ENCODE data around the gene CHCHD6.

CHCHD6 gene

DNA sequence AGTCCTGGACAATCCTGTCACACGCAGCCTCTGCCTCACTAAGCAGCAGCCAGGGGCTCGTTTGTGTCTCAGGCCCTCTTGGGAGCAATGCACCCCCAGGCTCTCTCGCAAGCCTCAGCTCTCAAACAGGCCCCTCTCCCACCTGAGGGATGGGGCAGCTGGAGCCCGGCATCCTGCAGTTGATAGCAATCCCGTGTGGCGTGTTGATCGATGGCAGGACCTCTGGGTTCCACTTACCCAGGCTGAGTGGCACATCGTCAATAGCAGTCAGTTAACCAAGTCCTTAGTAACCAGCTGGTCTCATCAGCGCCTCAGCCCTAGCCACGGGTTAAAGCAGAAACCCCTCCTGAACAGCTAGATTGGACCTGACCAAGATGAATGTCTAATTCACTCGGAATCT, 242.4 kb downstream of the CHCHD6 start:
- no peak for DNase-seq

DNA sequence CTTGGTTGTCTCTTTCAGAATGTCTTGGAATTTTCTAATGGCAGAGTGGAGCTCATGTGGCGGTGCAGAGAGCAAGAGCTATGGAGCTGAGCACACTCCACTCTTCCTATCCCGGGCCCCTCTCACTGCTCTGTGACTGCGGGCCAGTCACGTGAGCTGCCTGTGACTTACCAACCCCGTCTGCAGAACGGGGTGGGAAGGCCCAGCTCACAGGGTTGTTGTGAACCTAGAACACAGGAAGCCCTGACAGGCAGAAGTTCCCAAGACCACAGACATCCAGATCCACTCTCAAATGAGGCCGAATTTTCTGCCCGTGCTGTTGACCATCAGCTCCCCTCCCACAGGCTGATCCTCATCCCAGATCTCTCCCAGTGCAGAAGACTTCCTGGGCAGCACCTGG, 243.4 kb downstream of the CHCHD6 start:
- no peak for DNase-seq

DNA sequence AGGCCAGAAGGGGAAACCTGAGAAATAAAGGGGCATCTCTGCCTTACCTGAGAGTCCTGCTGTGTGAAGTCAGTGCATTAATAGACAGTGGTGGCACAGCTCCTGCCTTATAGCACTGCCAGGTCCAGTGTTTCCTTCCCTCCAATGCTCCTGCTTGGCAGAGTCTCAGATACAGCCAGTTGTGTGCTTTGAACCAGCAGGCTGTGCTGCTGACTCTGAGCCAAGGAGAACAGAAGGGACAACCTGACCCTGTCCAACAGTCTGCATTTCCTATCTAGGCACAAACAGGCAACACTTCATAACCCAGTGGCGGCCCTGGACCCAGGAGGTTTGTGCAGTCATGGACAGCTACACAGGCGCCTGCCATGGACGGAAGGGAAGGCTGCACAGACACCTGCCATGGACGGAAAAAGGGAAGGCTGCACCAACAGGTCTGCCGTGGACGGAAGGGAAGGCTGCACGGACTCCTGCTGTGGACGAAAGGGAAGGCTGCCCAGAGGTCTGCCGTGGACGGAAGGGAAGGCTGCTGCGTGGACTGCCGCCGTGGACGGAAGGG, 245.0 kb downstream of the CHCHD6 start:
- DNase-seq = no peak

DNA sequence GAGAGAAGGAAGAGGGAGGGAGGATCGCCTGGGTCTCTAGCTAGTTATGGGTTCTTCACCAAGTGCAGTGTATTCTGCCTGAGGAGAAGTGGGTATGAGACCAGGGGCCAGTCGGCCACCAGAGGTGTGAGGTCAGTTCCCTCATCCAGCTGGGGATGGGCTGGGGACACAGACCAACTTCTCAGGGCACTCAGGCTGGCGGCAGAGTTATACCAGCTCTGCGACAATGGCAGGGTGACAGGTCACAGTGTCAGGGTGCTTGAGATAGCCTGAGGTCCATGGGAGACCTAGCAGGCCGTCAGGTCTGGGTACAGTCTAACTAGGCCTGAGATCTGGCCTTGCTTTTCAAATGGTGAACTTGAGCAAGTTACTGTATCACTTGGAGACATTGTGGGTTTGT, 247.5 kb downstream of the CHCHD6 start:
- no peak for DNase-seq

DNA sequence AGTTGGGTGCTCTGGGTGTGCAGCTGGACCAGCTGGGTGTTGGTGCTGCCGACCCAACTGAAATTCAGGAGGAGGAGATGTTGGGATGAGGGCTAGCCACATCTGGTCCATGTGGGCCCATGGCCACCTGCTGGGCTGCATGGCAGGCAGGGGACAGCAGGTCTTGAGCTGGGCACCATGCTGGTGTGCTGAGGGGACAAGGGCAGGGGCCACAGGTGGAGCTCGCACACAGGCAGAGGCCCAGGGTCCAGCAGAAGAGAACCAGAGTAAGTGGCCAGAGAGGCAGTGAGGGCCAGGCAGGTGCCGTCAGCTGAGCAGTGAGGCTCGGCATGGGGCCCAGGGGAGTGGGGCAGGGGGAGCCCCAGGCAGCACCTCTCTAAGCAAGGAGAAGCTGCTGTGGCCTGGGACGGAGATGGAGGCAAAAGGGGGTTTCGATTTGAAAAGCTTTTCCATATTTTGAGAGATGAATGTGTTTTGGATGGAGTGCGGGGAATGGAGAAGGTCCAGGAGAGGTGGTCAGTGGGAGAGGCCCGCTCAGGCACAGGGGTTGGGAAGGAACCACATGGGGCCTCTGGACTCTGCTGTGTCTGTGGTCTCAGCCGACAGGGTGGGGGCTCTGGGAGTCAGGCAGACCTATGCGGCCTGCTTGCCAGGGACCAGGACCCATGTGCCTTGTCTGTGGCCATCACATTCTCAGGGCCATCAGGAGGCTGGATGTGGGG, 248.4 kb downstream of the CHCHD6 start:
- no peak for DNase-seq

DNA sequence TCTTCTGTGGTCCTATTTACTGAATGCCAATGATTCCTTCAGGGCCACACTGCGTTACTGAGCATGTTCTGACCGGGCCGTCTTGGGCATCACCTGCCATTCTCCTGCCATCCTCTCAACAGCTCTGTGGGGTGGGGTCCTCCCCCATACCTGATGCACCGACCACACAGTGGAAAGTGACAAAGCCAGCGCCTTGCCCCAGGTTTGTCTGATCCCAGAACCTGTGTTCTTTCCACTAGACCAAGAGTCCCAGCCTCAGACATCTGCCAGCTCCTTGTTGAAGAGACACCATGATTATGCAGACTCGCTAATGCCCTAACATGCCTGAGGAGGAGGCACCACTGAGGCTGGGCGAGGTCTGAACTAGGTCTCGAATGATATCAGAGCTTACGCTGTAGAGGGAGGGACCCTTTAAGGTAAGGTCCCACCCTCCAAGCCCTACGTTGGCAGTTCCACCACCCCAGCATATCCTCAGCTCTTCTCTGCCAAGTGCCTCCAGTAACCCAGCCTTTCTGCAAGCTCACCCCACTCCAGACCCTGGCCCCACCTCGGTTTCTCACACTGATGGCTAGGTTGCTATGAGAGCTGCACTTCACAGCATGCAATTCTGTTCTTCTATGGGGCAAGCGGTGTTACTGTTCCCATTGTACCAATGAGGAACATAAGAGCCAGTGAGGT, 249.1 kb downstream of the CHCHD6 start:
- no peak for DNase-seq

DNA sequence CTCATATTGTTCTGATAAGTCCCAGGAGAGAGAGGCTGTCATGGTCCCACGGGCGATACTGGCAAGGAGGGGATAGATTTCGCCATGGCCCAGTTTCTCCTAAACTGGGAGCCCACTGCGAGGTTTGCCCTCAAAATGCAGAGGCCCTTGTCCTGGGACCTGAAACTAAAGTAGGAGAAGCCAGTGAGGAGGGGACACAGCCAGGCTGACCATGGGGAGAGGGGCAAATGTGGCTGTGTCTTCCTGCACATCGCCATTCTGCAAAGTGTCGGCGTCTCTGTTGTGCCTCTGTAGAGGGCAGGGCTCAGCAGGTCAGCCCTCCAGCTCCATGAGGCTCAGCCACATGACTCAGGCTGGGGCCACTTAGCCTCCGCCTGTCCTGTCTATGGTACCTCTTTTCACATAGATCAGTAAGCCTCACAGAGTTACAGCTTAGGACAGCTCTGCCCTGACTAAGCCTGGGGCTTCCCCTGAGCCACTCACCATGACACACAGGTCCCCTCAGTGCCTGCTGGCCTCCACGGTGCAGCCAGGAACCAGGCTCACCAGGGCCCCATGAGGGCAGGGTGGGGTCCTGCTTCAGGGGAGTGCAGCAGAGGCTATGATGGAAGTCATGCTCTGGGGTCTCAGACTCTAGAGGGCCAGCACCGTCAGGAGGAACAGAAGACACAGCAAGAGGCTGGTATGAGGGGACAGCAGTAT, 250.3 kb downstream of the CHCHD6 start:
- DNase-seq = no peak

DNA sequence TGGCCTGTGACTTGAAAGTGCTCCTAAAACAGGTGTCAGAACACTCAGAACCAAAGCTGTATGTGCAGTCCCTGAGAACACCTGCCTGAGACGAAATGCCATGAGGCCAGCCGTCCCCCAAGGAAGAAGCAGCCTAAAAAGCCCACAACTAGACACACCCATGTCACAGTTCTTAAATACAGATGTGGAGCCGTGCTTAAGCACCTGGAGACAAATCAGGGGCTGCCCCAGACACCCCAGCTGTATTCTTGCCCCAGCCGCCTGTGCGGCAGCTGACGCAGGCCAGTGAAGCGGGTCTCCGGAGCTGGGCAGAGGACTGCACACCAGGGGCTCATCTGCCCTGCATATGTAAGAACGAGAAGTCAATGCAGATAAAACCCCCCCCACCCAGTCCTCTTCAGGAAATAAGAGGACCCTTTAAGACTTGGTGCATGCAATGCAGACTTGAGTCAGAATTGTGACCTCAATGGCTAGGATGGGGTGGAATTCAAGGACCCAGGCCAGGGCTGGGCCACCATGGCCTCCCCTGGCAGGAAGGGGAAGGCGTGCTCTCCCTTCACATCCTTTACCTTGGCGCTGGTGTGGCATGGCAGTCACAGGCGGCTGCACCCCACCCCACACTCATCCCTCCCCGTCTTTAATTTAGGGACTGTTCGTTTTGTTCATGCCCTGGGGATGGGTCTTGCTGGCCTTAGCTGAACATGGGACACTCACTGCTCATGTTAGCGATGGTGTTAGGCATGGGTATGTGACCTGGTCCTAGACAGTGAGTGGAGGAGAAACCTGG, 251.2 kb downstream of the CHCHD6 start:
- no peak for DNase-seq

DNA sequence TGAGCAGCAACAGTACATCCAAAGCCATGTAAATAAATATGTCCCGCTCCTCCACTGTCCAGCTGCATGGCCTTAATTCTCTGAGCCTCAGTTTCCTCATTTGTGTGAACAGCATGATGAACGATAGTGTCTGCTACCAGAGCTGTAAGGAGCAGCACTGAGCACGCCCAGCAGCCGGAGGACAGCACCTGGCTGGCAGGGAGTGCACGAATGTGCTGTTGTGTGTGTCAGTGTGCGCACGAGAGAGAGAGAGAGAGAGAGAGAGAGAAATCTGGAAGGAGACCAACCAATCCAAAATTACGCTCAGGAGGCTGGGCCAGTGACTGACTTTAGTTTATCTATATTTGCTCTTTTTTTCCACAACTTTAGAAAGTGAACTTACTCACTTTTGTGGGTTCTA, 252.3 kb downstream of the CHCHD6 start:
- DNase-seq = no peak

DNA sequence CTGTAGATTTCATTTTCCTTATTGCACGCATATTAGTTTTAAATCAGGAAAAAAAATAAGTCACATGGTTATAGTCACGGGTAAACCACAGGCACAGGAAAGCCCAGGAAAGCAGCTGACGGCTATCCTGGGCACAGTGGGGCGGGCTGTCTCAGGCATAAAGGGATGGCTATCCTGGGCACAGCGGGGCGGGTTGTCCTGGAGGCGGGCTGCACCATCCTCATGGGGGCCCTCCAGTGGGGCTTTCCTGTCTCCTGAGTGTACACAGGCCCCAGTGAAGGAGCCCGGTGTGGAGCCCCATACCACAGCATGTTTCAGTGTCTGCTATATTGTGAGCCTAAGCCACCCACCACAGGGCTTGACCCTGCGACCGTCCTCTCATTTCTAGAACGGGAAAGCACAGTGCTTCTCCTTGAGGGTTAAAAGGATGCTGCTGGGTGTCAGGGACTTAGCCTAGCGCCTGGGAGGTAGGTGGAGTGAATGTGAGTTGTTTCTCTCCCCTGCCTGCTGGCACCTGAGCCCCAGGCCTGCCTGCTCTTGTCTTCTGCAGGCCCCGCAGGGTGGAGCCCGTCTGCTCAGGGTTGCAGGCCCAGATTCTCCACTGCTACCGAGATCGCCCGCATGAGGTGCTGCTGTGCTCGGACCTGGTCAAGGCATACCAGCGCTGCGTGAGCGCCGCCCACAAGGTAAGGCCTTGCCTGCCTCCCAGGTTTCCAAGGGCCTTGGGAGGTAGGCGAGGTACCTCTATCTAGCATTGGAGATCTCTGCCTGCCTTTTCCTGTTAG, 253.0 kb downstream of the CHCHD6 start:
- no peak for DNase-seq

DNA sequence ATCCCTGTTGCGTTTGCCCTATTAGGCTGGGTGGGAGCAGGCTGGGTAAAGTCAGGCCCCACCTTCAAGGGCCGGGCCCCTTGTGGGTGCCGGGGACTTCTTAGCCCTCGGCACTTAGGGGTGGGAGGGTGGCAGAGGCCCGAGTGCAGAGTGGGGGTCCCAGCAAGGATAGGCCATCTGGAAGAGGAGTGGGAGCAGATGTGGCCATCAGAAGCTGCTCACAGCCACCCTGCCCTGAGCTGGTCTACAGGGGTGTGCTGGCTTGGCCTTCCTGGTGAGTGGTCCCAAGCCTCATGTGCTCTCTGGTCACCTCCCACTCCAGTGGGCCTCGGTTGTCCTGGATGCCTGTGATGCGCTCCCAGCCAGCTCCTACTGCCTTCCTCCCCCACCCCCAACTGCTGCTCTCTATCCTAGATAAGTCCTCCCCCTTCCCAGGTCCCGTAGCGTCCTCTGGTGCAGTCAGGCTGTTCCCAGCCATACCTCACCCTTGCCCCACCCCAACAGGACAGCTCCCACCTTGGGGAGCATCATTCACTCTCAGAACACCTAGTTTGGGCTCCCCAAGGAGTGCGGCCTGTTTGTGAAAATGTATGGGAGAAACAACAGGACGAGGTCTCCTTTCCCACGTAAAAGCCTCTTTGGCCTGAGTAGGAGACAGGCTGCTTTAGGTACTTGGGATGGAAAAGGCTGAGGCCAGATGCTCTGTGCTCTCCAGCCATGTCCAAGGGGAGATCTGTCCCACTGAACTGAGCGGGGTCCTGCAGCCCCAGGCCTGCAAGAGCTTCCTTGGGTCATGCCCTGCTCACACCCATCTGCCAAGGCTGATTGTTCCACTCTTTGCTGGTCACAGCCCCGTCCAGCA, 254.0 kb downstream of the CHCHD6 start:
- DNase-seq = no peak

DNA sequence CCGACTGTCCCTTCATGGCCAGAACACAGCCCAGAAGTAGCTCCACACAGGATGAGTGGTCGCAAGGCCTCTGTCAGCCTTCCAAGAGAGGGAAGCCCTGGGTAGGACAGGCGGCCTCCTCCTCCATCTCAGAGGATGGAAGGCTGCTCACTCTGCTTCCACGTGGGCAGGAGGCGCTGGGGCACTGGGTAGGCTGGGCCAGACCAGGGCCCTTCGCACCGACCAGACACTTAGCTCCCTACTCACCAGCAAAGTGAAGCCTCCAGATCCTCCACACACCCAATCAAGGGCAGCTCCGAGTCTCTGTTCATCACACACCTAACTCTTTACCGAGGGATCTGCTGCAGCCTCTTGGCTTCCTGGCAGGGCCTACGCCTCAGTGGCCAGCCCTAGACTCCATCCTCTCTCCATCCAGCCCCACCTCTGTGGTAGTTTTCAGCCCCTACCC, 254.6 kb downstream of the CHCHD6 start:
- no peak for DNase-seq

DNA sequence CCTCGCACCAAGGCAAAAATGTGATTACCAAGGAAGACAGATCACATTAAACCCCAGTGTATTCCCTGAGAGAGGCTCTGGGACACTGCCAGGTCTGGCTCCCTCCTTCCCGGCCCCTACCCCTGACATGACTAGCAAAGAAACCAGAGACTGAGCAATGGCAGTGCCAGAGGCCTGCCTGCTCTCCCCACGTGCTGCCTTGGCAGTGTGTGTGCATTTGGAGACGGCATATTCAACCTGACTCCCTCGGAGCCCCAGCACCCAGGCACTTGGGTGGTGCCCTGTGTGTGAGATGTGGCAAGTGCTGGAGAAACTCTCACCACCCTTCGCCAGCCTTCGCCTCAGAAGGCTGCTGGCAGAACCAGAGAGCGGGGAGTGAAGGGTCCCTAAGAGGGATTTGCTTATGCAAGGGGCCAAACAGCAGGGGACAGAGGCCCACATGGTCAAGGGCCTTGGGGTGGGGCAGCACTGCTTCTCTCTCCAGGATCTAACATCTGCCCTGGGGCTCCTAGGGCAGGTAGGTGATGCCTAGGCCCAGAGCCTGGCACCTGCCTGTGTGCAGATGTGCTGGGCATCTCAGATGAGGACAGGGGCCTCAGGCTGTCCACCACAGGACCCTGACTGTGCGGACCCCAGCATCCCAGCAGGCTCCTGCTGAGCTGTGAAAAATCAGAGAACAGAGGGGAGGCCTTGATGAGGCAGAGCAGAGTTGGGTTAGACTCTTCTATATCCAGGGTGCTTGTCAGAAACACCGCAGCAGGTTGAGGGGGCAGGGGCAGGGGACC, 255.3 kb downstream of the CHCHD6 start:
- DNase-seq = no peak

DNA sequence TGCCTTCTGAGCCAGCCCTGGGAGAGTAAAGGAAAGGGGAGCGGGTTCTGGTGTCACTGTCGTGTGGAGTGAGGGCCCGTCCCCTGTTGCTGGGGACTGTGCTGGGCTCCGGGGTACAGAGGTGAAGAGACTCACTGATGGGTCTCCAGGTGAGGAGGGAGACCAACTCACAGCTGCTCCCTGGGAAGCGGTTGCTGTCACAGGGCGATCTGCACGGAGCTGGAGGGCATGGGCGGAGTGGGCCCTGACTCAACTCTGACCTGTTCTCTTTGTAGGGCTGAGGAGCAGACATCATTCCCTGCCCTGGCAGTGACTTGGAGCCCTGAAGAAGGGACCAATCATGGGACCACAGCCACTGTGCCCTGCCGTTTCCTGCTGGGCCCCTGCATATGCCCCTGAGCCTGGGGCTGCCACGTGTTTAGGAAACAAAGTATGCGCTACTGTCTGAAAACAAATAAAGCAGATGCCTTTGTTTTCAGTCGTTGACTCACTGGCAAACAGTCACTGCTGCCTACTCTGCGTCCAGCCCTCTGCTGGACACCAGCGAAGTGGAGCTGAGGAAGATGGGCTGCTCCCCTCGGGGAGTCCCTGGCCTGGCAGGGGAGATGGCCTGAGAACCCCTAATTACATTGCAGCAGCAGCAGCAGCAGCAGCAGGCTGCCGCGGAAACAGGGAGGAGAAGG, 256.0 kb downstream of the CHCHD6 start:
- DNase-seq = no peak

DNA sequence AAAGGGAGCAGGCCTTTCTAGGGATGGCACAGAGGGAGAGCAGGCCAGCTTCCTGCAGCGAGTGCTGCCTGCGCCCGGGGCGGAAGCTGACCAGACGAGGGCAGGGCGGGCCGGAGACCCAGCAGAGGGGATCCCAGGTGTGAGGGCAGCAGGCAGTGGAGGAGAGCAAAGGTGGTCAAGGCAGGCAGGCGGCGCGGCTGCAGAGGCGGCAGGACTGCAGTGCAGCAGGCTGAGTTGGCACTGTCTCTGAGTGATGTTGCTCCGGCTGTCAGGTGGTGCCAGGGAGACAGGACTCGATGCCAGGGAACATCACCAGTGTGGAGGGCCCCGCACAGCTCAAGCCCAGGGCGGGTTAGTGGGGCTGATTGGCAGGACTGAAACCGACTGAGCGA, 256.6 kb downstream of the CHCHD6 start:
- DNase-seq = no peak

DNA sequence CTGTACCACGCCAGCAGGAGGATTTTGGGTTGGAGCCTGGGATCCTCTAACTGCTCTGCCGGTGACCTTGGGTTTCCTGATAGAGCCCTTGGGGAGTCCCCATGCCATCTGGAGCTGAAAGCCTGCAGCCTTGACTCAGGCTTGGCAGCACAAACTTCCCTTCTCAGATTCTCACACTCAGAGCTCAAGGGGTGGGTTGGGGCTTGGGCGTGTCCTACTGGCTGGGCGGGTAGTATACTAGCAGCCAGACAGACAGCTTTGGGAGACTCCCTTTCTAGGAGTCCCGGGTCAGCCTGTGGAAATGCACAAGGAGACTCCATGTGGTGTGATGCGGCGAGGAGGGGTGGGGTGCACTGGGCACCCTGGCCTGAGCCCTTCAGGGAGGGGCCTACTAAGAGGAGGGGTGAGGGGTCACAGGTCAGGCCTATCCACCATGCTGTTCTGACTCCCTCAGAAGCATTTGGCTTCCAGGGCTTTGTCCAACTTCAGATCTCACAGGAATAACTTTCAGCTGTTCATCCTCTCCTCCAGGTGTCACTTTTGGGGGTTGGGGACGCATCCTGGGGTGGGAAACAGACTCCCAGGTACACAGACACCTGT, 257.3 kb downstream of the CHCHD6 start:
- DNase-seq = no peak

DNA sequence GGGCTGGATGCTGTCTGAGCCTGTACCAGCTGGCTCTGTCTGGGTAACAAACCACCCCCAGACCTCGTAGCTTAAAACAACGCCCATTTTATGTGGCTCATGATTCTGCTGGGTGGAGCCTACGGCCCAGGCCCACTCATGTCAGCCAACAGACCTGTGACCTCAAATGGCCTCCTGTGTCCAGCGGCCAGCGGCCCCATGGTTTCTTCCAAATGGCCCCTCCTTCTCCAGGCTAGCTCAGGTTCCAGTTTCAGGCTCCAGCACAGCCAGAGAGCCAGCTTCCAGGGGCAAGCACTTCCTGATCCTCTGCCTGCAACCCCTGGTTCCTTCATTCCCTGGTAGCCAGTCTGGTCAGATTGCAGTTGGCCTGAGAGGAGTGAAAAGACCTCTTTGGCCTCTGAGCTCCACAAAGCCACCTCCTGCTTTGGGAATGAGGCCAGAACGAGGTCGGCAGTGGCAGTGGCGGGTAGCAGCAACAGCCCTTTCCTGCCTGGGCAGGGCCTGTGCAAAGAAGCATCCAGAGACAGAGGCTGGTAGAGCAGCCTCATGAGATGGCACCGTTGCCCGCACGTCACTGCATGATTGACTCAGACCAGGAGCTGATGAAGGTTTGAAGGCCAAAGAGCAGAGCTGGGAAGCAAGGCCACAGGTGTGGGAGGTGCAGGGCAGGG, 257.9 kb downstream of the CHCHD6 start:
- no peak for DNase-seq

DNA sequence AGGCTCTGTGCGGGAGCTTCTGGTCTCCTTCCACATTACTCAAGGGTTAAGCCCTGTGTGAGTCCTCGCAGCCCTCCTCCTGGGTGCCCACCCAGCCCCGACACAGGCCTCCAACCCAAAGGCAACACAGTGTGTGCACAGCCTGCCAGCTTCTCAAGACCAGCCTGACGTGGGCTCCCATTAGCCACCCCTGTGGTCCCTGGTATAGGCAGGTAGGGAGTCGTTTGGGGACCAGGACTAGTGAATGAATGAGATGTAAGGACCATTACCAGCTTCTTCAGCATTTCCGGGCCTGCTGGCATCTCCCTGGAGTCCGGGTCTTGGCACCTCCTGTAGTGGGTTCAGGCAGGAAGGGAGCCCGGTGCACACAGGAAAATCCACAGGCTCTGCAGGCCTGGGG, 258.7 kb downstream of the CHCHD6 start:
- no peak for DNase-seq
